ENCODE data around the gene MRPS17.

The MRPS17 gene

DNA sequence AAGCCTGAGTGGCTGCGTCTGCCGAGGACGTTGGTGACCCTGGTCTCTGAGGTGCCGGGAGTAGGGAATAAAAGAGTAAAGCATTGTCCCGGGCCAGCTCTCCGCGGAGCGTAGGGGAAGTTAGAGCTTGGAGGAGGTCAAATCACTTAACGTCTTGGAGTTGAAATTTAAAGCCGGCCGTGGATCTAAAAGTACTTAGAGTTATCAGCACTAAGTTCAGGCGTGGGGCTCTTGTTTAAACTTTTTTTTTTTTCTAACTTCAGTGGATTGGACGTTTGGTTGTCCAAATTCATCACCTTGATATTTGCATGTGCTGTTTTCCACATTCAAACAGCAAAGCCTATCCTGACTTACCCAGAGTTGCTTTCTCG lies 13.4 kb downstream of the MRPS17 start:
- TF ChIP-seq CTCF (IDR thresholded peaks at IDR 0.05): no peak

GRCh38 chr7:55965805-55966421 lies 14.2 kb downstream of the MRPS17 start:
- no peak for TF ChIP-seq CTCF (IDR thresholded peaks at IDR 0.05)

GRCh38 chr7:55966851-55967250 lies 15.2 kb downstream of the MRPS17 start:
- no peak for TF ChIP-seq CTCF (IDR thresholded peaks at IDR 0.05)

DNA sequence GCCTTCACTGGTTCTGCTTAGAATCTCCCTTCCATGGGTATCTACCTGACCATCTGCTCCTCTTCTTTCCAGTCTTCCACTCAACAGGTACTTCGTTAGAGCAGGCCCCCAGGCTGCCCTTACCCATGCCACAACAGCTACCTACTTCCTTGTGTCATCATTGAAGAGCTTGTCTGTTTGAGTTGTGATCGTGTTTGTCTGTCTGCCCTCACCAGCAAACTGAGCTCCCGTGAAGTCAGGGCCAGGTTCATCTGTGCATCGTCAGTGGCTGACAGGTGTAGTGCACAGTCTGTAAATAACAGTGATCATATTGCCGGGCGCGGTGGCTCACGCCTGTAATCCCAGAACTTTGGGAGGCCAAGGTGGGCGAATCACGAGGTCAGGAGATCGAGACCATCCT lies 17.7 kb downstream of the MRPS17 start:
- no peak for TF ChIP-seq CTCF (IDR thresholded peaks at IDR 0.05)

DNA sequence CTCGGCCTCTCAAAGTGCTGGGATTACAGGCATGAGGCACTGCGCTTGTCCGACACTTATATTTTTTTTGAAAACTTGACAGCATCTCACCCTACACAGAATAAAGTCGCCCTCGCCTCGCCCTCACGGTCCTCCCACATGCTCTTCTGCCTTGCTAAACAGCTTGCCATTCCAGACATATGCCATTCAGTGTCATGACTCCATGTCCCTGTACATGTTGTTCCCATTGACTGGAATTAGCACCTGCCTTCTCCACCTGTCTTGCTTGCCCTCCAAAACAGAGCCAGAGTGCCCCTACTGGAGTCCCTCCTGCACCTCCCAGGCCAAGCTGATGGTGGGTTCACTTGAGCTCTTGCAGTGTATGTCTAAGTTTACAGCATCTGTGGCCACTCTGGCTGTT lies 18.9 kb downstream of the MRPS17 start:
- no peak for TF ChIP-seq CTCF (IDR thresholded peaks at IDR 0.05)

DNA sequence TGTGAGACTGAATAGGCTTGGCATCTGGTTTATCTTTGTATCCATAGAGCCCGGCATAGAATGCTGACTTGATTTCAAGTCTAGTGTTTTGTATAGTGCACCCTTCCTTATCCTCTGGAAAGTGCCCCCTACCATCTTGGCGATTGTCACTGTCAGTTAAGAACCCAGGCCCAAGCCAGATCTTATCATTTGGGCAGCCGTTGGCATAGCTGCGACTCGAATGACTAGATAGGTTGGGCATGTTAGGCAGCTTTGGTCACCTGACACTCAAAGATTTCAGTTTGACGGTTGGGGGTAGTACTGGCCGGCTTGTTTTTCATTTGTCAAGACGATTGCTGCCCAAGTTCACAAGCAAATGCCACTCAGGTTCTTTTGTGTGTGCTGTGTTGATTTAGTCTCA lies 19.3 kb downstream of the MRPS17 start:
- no peak for TF ChIP-seq CTCF (IDR thresholded peaks at IDR 0.05)

DNA sequence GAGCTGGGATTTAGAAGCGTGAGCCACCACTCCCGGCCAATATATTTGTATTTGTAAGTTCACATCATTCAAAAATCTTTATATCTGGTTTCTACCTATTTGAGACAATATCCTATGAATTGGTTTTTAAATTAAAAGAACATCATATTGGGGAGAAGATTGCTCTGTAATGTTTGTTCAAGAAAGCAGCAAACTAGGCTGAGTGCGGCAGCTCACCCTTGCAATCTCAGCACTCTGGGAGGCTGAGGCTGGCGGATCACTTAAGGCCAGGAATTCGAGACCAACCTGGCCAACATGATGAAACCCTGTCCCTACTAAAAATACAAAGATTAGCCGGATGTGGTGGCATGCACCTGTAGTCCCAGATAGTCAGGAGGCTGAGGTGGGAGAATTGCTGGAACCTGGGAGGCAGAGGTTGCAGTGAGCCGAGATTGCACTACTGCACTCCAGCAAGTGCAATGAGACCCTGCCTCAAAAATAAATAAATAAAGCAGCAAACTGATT lies 22.1 kb downstream of the MRPS17 start:
- TF ChIP-seq CTCF (IDR thresholded peaks at IDR 0.05): no peak
